Loucy (cell line): ENCODE results near the gene PRXL2B.

Source experiments
- H2AFZ ChIP-seq: fragments of 200-600 bp; sonication (generic); 2 replicates; pipeline ENCODE4 v1.6.0; 2016; ENCODE audit warnings: antibody characterized with exemption, mild to moderate bottlenecking, low read length, moderate library complexity
- H3F3A ChIP-seq: fragments of 200-600 bp; 2 replicates; pipeline ENCODE4 v1.6.0; 2016; ENCODE audit warnings: antibody characterized with exemption, low read depth, mild to moderate bottlenecking
- H3K27me3 ChIP-seq: fragments of 200-600 bp; sonication (generic); 2 replicates; pipeline ENCODE4 v1.6.1; 2014; ENCODE audit warnings: low read length, mild to moderate bottlenecking; ENCODE audit not compliant: insufficient read depth, poor library complexity, severe bottlenecking
- H3K36me3 ChIP-seq: fragments of 200-600 bp; sonication (generic); 2 replicates; pipeline ENCODE4 v1.6.1; 2016; ENCODE audit warnings: low read length; ENCODE audit not compliant: insufficient read depth
- H3K4me1 ChIP-seq: fragments of 200-600 bp; sonication (generic); 2 replicates; pipeline ENCODE4 v1.5.1; 2014; ENCODE audit warnings: low read length, mild to moderate bottlenecking; ENCODE audit not compliant: insufficient read depth, poor library complexity, severe bottlenecking
- H3K4me2 ChIP-seq: fragments of 200-600 bp; sonication (generic); 2 replicates; pipeline ENCODE4 v1.6.0; 2014; ENCODE audit warnings: antibody characterized with exemption, low read length, low read depth, mild to moderate bottlenecking; ENCODE audit not compliant: poor library complexity, severe bottlenecking
- H3K4me3 ChIP-seq: fragments of 200-600 bp; sonication (generic); 2 replicates; pipeline ENCODE4 v1.5.1; 2014; ENCODE audit warnings: low read length, mild to moderate bottlenecking, mixed read lengths; ENCODE audit not compliant: poor library complexity, severe bottlenecking
- H3K79me2 ChIP-seq: fragments of 200-600 bp; sonication (generic); 2 replicates; pipeline ENCODE4 v1.6.1; 2014; ENCODE audit warnings: low read length; ENCODE audit not compliant: insufficient read depth
- H3K9ac ChIP-seq: fragments of 200-600 bp; sonication (generic); 2 replicates; pipeline ENCODE4 v1.6.0; 2014; ENCODE audit warnings: mild to moderate bottlenecking, low read depth, low read length, moderate library complexity; ENCODE audit not compliant: poor library complexity, severe bottlenecking
- H3K9me2 ChIP-seq: fragments of 200-600 bp; sonication (generic); replicated peaks from 2 replicates; pipeline ENCODE4 v1.6.1; 2016; ENCODE audit warnings: low read depth, low read length, mixed read lengths
- H3K9me3 ChIP-seq: fragments of 200-600 bp; sonication (generic); 2 replicates; pipeline ENCODE4 v1.6.1; 2014; ENCODE audit warnings: mild to moderate bottlenecking, antibody characterized with exemption, low read length, low read depth; ENCODE audit not compliant: insufficient read depth
- H4K20me1 ChIP-seq: fragments of 200-600 bp; sonication (generic); 2 replicates; pipeline ENCODE4 v1.6.0; 2014; ENCODE audit warnings: antibody characterized with exemption, low read length, mild to moderate bottlenecking; ENCODE audit not compliant: insufficient read depth, poor library complexity, severe bottlenecking
- CTCF ChIP-seq: fragments of 200-600 bp; sonication (generic); conservative IDR thresholded peaks from 2 replicates; pipeline ENCODE4 v1.5.1; 2014; ENCODE audit warnings: mild to moderate bottlenecking, antibody characterized with exemption, low read length
- EZH2phosphoT487 ChIP-seq: fragments of 200-600 bp; IDR thresholded peaks from 2 replicates; pipeline ENCODE4 v1.6.1; 2018; ENCODE audit warnings: antibody characterized with exemption, mild to moderate bottlenecking, moderate library complexity, borderline replicate concordance

The PRXL2B gene

GRCh38 chr1:2560299-2561073 is 26.1 kb upstream of the PRXL2B start:
- Histone ChIP-seq H3K79me2 (peaks cover 21% of the 10 kb centered on the region), H3K4me2 (no peak overlapping the region), H3F3A (no peaks in the 10 kb centered on the region), H3K27me3 (no peaks in the 10 kb centered on the region), H3K36me3 (no peaks in the 10 kb centered on the region), H3K4me3 (no peak overlapping the region), H3K9ac (no peak overlapping the region), H3K4me1 (peaks cover 16% of the 10 kb centered on the region), H3K9me3 (no peaks in the 10 kb centered on the region), H4K20me1 (peaks cover 9% of the 10 kb centered on the region), H2AFZ (no peak overlapping the region), H3K9me2 (no peaks in the 10 kb centered on the region)
- no peak for TF ChIP-seq CTCF
- TF ChIP-seq EZH2phosphoT487, result no peak

GRCh38 chr1:2561446-2561845 is 25.1 kb upstream of the PRXL2B start:
- Histone ChIP-seq H3K79me2 (peaks cover 21% of the 10 kb centered on the region), H3K4me3 (no peak overlapping the region), H3F3A (no peaks in the 10 kb centered on the region), H3K9me3 (no peaks in the 10 kb centered on the region), H3K9ac (no peak overlapping the region), H3K36me3 (no peaks in the 10 kb centered on the region), H3K4me1 (peaks cover 11% of the 10 kb centered on the region), H3K4me2 (no peak overlapping the region), H4K20me1 (peaks cover 9% of the 10 kb centered on the region), H3K27me3 (no peaks in the 10 kb centered on the region), H2AFZ (no peak overlapping the region), H3K9me2 (no peaks in the 10 kb centered on the region)
- no peak for TF ChIP-seq EZH2phosphoT487
- TF ChIP-seq CTCF, result no peak

GRCh38 chr1:2561898-2562895 is 24.4 kb upstream of the PRXL2B start:
- H3K9ac ChIP-seq, result no peak overlapping the region

More at GRCh38 chr1:2561898-2562895, 24.4 kb upstream of the PRXL2B start:
- H3F3A ChIP-seq, result no peaks in the 10 kb centered on the region
- H3K4me2 ChIP-seq, result no peak overlapping the region
- H4K20me1 ChIP-seq, result peaks cover 7% of the 10 kb centered on the region
- H2AFZ ChIP-seq, result no peak overlapping the region
- H3K9me2 ChIP-seq, result no peaks in the 10 kb centered on the region
- peak; percentile 62 for TF ChIP-seq CTCF
- TF ChIP-seq EZH2phosphoT487, result no peak
- peaks cover 15% of the 10 kb centered on the region for H3K79me2 ChIP-seq
- no peaks in the 10 kb centered on the region for H3K27me3 ChIP-seq
- no peaks in the 10 kb centered on the region for H3K9me3 ChIP-seq
- H3K4me1 ChIP-seq, result peaks cover 8% of the 10 kb centered on the region
- no peaks in the 10 kb centered on the region for H3K36me3 ChIP-seq
- no peak overlapping the region for H3K4me3 ChIP-seq
